NCI-H226 (cell line): ENCODE data around the gene LARP4B.
"Not testable (repeated sequence)": the region's sequence is repeated elsewhere in the genome, so short reads cannot be mapped to it uniquely, and the experiment has no call there.

ENCODE experiments used
- DNase-seq: peaks from one replicate; pipeline ENCODE4 v3.0.0-alpha.2; 2015

The LARP4B gene

GRCh38 chr10:784403-785088 lies 147.0 kb downstream of the LARP4B start:
- no peak for DNase-seq

- no peak for DNase-seq
Measured at GRCh38 chr10:782751-783648, 148.5 kb downstream of the LARP4B start.

- no peak for DNase-seq
Measured at GRCh38 chr10:780536-781524, 150.7 kb downstream of the LARP4B start.

- no peak for DNase-seq
Measured at GRCh38 chr10:778626-779330, 152.7 kb downstream of the LARP4B start.

- no peak for DNase-seq
Measured at GRCh38 chr10:777913-778479, 153.5 kb downstream of the LARP4B start.

- no peak for DNase-seq
Measured at GRCh38 chr10:776772-777171, 154.7 kb downstream of the LARP4B start.

- DNase-seq, result peak; percentile 49
Measured at GRCh38 chr10:775245-776075, 156.0 kb downstream of the LARP4B start.

- DNase-seq, result no peak
Measured at GRCh38 chr10:774661-775244, 156.8 kb downstream of the LARP4B start.

- no peak for DNase-seq
Measured at GRCh38 chr10:774223-774622, 157.3 kb downstream of the LARP4B start.

- no peak for DNase-seq
Measured at GRCh38 chr10:773562-774161, 157.8 kb downstream of the LARP4B start.

GRCh38 chr10:772227-772637 lies 159.3 kb downstream of the LARP4B start:
- no peak for DNase-seq

- no peak for DNase-seq
Measured at GRCh38 chr10:771647-772046, 159.9 kb downstream of the LARP4B start.

- no peak for DNase-seq
Measured at GRCh38 chr10:770975-771374, 160.5 kb downstream of the LARP4B start.

GRCh38 chr10:770048-770712 lies 161.3 kb downstream of the LARP4B start:
- DNase-seq, result not testable (repeated sequence)

GRCh38 chr10:767794-768193 lies 163.7 kb downstream of the LARP4B start:
- no peak for DNase-seq

- DNase-seq, result no peak
Measured at GRCh38 chr10:767211-767610, 164.3 kb downstream of the LARP4B start.

GRCh38 chr10:761376-761775 lies 170.1 kb downstream of the LARP4B start:
- no peak for DNase-seq

GRCh38 chr10:760622-761021 lies 170.9 kb downstream of the LARP4B start:
- no peak for DNase-seq

- DNase-seq, result no peak
Measured at GRCh38 chr10:759898-760477, 171.5 kb downstream of the LARP4B start.
